OCI-M1 (cell line): Measurements from ENCODE around the gene CLDN16.
A peak's percentile ranks its signal among the peaks of the same experiment; 100 is the strongest.

Experiments used
- DNase-seq: peaks from one replicate; lab custom pipeline; 2025; lab: John Stamatoyannopoulos, UW

Gene CLDN16

DNA sequence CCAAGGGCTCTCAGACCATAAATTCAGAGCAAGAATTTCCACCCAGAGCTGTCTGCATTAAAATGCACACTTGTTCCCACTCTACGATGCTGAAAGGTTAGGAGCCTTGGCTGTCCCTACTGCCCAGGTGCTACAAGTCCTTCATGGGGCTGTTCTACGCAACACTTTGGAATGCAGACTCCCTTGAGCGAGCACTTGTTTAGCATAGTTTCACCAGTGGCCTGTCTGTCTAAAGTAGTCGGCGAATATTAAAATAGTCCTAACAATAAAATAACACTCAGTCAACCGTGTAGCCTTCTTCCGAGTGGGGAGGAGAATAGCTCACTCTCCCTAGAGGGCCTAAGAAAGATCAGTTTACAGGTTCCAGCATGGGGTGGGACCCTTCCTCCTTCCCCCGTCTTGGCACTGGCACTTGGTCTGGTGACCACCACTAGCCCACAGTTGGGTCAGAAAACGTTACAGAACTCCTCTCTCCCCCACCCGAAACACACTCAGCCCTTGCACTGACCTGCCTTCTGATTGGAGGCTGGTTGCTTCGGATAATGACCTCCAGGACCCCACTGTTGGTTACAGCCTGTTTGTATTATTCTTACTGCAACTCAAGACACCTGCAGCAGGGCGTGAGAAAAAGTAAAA, at the start of gene CLDN16:
Gene CLDN16 (plus strand): TSS at position 586 of the 636 bp plus-strand sequence. CDS start 167 bp downstream, outside the sequence.
- DNase-seq, result no peak

DNA sequence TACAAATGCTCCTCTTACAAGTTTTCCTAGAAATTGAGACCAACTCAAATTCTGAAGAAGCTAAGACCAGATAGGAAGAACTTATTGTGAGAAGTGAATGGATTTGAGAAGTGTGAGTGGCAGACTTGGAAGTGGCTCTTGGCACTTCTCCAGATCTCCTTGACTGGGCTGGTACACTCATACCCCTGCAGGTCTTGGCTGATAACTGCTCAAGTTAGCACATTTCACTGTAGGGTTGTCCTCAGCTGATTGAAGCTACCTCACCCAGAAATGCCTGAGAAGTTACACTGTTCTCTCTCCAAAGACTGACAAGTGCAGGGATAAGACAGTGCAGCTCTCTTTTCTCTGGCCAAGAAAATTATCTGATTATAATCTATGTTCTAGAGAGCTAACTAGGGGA, 49.2 kb upstream of the CLDN16 start:
- DNase-seq, result peak; percentile 70

DNA sequence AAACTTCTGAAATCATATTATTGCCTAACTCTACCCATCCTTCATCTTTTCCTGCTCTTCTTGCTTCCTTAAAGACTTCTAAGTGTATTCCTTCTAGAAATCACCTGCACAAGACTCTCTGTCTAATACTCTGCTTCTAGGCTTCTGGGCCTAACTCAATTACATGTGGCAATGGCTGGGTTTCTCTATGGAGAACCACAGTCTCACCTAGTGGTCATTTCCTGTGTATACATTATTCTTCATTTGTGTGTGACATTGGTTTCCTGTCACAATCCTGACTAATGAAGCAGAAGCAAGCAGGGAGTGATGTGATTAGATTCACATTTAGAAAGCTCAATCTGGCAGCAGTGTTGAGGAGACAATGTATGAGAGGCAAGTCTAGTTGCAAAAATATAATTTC, 48.8 kb upstream of the CLDN16 start:
- DNase-seq, result peak; percentile 44

DNA sequence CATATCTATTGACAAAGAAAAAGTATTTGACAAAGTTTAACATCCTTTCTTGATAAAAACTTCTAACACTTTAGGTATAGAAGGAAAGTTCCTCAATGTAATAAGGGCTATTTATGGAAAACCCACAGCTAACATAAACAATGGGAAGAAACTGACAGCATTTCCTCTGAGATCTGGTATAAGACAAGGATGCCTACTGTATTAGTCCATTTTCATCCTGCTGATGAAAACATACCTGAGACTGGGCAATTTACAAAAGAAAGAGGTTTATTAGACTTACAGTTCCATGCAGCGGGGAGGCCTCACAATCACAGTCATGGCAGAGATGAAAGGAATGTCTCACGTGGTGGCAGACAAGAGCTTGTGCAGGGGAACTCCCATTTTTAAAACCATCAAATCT, 47.9 kb upstream of the CLDN16 start:
- no peak for DNase-seq

DNA sequence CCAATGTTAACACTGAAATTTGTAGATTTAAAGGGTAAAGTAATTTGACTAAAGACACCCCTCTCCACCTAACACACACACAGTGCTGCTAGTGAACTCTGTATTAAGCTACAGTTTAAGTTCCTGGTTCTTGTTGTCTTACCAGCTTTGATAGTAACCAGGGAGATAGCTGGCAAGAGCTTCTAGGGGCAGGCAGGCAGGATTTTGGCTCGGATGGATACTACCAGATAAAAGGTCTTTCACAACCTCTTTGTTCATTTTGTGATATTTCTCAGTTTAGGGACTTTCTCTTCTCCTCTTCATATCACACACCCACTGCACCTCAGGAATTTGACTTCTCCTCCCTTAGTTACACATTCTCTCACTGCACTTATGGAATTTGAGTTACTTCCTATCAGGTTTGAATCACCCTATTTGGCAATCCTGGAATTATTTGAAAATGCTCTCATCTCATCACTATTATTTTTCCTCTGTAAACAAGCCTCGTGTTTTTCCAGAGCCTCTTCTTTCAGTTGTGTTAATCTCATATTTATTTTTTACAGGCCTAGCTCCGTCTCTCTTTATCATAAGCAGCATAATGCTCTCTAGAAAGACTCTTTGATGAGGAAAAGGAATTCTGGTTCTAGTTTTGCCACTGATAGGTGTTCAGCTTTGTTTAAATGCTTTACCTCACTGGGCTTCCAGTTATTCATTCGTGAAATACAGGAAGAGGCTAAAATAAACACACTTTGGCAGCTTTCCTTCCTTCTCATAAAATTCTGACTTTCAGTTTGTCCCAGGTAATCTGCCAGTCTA, 42.7 kb upstream of the CLDN16 start:
- DNase-seq, result peak; percentile 86

- no peak for DNase-seq
These were observed 42.1 kb upstream of the CLDN16 start for GRCh38 chr3:190345878-190346277.

DNA sequence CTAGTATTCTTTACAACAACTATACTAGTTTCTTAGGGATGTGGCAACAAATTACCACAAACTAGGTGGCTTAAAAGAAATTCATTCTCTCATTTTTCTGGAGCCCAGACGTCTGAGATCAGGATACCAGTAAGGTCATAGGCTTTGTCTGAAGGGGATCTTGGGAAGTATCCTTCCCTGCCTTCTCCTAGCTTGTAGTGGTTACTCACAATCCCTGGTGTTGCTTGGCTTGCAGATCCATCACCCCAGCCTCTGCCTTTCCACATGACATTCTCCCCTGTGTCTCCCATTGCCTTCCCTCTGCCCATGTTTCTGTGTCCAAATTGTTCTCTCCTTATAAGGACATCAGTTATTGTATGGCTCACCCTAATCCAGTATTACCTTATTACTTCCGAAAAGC, 41.4 kb upstream of the CLDN16 start:
- DNase-seq, result no peak

GRCh38 chr3:190352861-190353457, 35.0 kb upstream of the CLDN16 start:
- DNase-seq, result no peak

DNA sequence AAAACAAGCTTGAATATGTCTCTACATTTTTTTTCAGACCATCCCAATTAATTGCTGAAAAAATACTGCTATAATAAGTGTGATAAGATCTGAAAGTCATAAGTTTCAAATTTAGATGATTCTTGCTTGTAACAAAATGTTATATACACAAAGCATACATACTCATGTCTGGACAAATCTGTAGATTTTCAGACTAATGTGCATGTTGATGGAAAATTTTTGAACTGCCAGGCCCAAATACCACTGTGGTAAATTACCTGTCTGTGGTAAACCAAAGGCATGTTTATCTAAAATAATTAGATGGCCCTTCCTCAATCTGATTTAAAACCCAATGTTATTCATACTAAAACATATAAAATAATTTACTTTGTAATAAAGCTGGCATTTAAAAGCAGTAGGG, 31.7 kb upstream of the CLDN16 start:
- no peak for DNase-seq

GRCh38 chr3:190357468-190357867, 30.5 kb upstream of the CLDN16 start:
- no peak for DNase-seq

- no peak for DNase-seq
These were observed 28.1 kb upstream of the CLDN16 start for GRCh38 chr3:190359813-190360212.

GRCh38 chr3:190360228-190360627, 27.7 kb upstream of the CLDN16 start:
- no peak for DNase-seq

DNA sequence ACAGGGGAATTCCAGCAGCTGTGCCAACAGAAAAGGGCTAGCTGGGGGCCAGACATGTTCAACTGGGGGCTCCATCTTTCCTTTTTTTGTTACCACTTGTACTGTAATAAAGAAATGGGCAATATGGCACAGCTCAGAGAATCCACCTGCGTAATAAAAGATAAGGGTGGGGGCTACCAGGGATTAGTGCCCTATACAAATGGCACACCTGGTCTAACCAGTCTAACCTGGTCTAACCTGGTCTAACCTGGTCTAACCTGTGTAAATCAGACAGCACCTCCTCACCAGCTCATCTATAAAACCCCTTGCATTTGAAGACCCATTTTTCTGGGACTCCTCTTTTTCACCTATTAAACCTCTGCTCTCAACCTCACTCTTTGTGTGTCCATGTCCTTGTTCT, 26.2 kb upstream of the CLDN16 start:
- no peak for DNase-seq

- no peak for DNase-seq
These were observed 25.7 kb upstream of the CLDN16 start for GRCh38 chr3:190362258-190362657.

- no peak for DNase-seq
These were observed 21.8 kb upstream of the CLDN16 start for GRCh38 chr3:190366133-190366532.

GRCh38 chr3:190368881-190369280, 19.1 kb upstream of the CLDN16 start:
- no peak for DNase-seq

DNA sequence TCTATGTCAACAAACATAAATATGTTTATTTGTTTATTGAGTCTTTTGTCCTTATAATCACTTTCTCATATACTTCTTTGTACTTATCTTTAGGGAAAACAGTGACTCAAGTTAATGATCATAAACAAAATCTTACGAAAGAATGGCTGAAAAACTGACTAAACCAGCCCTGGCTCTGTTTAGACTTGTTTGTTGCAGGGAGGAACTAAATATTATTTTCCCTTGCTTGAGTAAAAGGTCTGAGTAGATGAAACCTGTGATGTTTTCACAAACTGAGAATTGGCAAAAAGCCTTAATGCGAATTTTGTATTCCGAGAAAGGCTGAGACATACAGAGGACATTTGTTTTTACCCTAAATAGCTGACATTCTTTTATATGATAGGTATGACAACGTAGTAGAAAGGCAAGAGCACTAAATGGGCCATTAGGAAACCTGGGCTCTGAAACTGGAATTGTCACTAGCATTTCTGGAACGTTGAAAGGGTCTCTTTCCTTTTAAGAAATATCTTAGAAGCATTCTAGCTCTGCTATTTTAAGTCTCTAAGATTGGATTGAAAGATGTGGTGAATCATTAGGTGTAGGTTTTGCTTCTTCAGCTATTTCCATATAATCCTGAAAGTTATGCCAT, 18.2 kb upstream of the CLDN16 start:
- no peak for DNase-seq

DNA sequence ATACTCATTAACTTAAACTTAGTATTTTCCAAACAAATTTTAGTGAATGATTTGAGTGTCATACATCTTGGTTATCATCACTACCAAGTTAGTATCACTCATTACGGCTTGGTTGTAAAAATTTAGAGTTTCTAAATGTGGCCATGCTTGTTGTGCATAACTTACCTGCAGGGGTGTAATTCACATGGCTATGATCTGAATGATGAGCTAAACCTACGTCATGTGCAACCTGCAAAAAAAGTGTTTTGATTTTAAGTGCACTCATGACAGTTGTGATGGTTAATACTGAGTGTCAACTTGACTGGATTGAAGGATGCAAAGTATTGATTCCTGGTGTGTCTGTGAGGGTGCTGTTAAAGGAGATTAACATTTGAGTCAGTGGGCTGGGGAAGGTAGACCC, 17.6 kb upstream of the CLDN16 start:
- DNase-seq, result no peak

DNA sequence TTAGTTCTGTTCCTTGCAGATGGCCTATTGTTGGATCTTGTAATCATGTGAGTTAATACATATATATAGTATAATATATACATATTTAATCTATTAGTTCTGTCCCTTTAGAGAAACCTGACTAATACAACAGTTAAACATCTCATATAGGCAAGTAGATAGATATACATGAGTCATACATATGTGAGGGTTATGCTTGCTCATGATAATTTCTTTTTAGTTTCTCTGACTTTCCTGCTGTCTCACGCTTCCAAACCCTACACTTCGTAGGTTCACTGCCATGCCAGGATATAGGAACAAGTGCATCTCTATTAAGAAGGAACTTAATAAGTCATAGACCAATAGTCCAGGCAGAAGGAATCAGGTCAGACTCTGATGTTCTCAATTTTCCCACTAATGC, 16.8 kb upstream of the CLDN16 start:
- no peak for DNase-seq

DNA sequence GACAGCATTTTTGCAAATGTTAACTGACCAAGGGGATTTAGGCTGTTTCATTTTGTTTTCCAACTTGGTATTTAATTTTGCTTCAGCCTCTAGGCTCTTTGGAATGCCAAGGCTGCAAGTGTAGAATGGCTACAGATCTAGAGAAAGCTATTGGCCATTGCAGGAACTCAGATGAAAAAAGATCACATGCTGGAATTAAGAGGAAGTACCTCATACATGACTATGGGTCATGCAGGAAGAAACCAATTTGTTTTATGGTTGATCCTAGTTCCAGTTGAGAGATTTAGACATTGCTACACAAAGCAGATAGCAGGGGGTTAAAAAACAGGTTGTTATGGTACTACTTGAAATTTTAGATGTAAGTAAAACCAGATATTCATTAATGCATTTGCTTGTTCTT, 12.7 kb upstream of the CLDN16 start:
- peak; percentile 40 for DNase-seq

GRCh38 chr3:190375671-190376070, 12.3 kb upstream of the CLDN16 start:
- DNase-seq, result no peak

GRCh38 chr3:190378240-190378891, 9.6 kb upstream of the CLDN16 start:
- DNase-seq, result no peak
